Activated CD4-positive, alpha-beta T cell treated with anti-CD3 and anti-CD28 coated beads, Interleukin-2, Interleukin-6, amounts not matched to agents 100 ng/mL and 50 ng/mL, durations not matched to agents 16 hours and 8 hours (primary cell): ENCODE measurements around the gene PAX2.

Source experiments
- DNase-seq: peaks from one replicate; pipeline ENCODE4 v3.0.0-alpha.2; 2020

The PAX2 gene

GRCh38 chr10:100825325-100825875 is 80.0 kb downstream of the PAX2 start:
- DNase-seq: no peak

GRCh38 chr10:100826031-100826651 is 80.8 kb downstream of the PAX2 start:
- DNase-seq: no peak

GRCh38 chr10:100826661-100826982 is 81.2 kb downstream of the PAX2 start:
- DNase-seq: no peak

- DNase-seq: peak; percentile 30
Observed at GRCh38 chr10:100826983-100827818, 81.8 kb downstream of the PAX2 start.

GRCh38 chr10:100827819-100828737 is 82.7 kb downstream of the PAX2 start:
- peak; percentile 58 for DNase-seq

- DNase-seq: peak; percentile 15
Observed at GRCh38 chr10:100828738-100829096, 83.3 kb downstream of the PAX2 start.

GRCh38 chr10:100829097-100829870 is 83.9 kb downstream of the PAX2 start:
- DNase-seq: no peak

GRCh38 chr10:100829933-100830727 is 84.7 kb downstream of the PAX2 start:
- DNase-seq: no peak

GRCh38 chr10:100830728-100831111 is 85.3 kb downstream of the PAX2 start:
- DNase-seq: no peak

- no peak for DNase-seq
Observed at GRCh38 chr10:100831742-100832141, 86.4 kb downstream of the PAX2 start.

- DNase-seq: no peak
Observed at GRCh38 chr10:100835810-100836209, 90.4 kb downstream of the PAX2 start.

GRCh38 chr10:100836891-100837290 is 91.5 kb downstream of the PAX2 start:
- no peak for DNase-seq

- no peak for DNase-seq
Observed at GRCh38 chr10:100837300-100837699, 91.9 kb downstream of the PAX2 start.

- DNase-seq: peak; percentile 23
Observed at GRCh38 chr10:100838986-100839385, 93.6 kb downstream of the PAX2 start.

- no peak for DNase-seq
Observed at GRCh38 chr10:100841528-100841927, 96.1 kb downstream of the PAX2 start.

- peak; percentile 86 for DNase-seq
Observed at GRCh38 chr10:100847440-100847839, 102.1 kb downstream of the PAX2 start.

- DNase-seq: no peak
Observed at GRCh38 chr10:100848770-100849169, 103.4 kb downstream of the PAX2 start.

- no peak for DNase-seq
Observed at GRCh38 chr10:100858261-100858660, 112.9 kb downstream of the PAX2 start.

- DNase-seq: no peak
Observed at GRCh38 chr10:100858747-100859483, 113.5 kb downstream of the PAX2 start.

GRCh38 chr10:100859484-100859763 is 114.0 kb downstream of the PAX2 start:
- DNase-seq: no peak

GRCh38 chr10:100863433-100863832 is 118.1 kb downstream of the PAX2 start:
- no peak for DNase-seq
